GM21576 (cell line): ENCODE results near the gene CASR.

Experiments used
- ATAC-seq: cut with Tn5 transposase; IDR thresholded peaks from one replicate; pipeline ENCODE4 v1.9.1; 2021; ENCODE audit warnings: mild to moderate bottlenecking, moderate library complexity; ENCODE audit not compliant: unreplicated experiment

CASR gene

DNA sequence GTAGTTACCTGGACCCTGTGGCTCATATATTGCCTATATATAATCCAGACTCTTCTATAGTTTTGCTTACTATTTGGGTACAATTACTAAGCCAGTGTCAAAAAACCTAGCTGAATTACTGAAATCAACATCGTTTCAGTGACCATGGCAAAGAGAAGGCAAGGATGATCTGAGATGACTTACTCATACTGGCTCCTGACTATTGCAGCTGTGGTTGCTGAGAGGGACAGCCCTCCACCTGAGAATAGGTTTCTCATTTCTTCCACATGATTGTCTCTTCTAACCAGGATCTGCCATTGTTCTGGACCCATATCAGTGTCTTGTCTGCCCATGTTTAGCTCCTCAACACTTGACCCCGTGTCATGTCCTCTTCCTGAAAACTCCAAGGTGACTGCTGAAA is 30.2 kb downstream of the CASR start:
- ATAC-seq: no peak

DNA sequence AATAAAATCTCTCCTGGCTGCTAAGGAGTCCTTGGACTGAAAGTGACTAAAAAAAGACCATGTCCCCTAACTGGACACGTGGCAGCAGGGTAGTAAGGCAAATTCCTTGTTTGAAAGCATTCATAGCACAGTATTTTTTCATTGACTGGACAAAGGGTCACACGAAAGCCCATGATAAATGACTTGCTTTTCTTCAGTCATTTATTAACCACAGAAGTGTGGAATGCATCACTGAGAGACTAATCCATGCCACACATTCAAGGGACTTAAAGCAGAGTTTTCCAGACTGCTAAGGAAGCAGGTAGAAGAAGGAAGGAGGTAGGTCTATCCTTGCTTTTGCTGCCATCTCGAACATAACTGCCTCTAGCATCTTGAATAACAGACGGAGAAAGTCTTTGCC is 31.2 kb downstream of the CASR start:
- ATAC-seq: no peak

DNA sequence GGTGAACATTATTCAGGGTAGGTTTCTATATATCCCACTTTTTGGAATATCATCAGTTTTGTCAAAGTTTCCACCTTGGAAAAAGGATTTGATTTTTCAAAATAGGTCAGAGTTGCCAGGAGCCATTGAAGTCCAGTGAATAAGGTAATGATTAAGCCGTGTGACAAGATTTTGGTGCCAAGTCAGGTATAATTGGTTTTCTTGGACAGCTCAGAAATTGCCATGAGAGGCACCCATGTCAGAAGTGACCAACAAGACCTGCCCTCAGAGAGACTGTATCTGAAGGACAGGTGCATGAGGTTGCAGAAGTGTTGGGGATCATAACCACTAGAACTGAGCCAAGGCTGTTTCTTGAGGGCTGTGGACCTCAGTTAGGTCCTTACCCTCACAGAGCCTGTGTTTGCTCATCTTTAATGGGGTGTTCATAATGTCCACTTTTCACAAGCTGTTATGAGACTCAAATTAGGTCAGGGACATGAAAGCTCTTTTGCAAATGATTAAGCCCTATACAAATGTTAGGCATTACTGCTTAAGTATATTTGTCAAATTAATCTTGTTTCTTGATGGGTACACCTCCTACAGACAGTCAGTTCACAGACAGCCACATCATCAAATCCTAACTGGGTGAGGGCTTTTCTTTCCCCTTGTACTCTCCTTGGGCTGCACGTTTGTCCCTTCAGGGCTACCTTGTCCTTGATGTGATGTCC is 32.3 kb downstream of the CASR start:
- ATAC-seq: no peak

DNA sequence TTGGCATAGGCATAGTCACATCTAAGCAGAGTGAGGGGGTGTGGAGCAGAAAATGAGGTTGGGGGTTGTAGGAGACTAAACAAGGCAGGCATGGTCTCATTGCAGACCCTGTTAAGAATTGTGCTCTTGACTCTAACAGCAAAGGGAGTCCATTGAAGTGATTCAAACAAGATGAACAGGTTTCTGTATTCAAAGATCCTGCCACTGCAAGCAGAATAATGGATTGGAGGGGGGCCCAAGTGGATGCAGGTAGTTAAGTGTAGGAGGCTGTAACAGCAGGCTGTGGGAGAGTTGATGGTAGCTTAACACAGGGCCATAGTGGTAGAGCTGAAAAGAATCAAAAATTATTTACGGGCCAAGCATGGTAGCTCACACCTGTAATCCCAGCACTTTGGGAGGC is 34.4 kb downstream of the CASR start:
- no peak for ATAC-seq

DNA sequence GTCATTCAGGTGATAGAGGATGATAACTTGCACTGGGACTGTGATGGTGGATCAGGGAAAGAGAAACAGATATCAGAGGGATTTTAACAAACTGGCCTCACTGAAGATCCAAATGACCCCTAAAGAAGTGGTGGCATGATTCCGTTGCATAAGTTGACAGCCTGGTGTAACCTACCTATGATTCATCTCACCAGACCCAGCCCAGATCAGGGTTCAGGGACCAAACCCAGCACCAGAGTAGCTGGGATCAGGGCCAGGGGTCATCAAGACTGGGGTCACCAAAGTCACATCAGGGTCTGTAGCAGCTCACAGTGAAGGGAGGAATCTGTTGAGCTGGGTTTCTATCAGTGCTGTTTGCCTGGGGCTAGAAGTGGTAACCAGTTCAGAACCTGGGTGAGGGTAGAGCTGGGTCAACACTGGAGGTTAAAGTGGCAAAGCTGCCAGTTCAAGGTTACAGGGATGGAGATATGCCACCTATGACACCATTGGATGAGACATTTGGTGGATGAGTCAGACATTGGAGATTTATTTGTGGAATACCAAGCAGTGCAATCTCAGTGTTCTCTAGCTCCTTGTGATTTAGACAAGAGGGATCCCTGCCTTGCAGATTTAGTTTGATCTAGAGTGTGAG is 35.9 kb downstream of the CASR start:
- no peak for ATAC-seq

DNA sequence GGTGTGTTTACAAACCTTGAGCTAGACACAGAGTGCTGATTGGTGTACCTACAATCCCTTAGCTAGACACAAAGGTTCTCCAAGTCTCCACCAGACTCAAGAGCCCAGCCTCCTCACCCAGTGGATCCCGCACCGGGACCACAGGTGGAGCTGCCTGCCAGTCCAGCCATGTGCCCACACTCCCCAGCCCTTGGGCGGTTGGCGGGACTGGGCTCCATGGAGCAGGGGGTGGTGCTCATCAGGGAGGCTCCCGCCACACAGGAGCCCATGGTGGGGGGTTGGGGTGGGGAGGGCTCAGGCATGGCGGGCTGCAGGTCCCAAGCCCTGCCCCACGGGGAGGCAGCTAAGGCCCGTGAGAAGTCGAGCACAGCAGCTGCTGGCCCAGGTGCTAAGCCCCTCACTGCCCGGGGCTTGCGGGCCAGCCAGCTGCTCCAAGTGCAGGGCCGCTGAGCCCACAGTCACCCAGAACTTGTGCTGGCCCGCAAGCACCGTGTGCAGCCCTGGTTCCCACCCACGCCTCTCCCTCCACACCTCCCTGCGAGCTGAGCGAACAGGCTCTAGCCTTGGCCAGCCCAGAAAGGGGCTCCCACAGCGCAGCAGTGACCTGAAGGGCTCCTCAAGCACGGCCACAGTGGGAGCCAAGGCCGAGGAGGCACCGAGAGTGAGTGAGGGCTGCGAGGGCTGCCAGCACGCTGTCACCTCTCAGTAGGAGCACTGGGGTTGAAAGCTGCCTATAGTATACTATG is 43.7 kb downstream of the CASR start:
- no peak for ATAC-seq

DNA sequence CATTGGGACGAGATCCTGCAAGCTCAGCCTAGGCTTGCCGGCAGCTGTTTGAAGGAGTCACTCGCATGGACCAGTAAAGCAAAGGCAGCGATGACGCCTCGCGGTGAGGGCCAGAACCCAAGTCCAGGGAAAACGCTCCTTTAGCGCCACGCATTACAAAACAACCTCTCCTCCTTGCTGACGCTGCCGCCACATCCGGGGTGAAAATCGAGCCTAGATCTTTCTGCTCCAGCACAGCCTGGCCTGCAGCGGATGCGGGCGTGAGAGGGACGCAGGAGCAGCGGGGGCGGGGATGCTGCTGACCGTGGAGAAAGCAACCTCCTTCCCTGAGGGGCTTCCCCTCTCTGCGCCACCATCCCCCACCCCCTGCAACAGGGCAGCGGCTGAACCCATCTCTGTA is 46.7 kb downstream of the CASR start:
- no peak for ATAC-seq

DNA sequence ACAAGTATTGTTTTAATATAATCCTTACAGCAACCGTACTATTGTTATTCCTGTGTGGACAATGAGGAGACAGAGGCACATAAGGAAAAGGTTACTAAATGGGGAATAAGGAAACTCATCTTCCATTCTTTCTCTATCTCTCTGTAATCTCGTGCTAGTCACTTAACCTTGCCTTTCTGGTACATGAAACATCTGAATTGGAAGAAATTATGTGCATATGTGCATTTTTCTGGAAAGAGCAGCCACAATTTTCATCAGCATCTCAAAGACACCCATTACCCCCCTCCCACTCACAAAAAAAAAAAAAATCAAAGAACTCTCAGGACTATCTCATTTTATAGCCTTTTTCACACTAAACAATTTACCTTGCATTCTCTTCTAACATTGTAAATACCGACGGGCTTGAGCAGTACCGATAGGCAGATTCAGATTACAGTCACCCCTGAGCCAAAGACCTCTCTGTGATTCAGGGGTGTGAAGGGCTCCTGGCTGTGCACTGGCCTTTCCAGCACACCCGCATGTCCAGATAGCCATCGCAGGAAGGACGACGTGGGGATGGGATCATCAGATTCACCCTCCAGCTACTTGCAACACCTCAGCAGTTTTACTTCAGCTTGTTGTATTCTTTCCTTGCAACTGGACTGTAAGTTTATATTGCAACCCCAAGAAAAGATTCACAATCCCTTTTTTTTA is 48.1 kb downstream of the CASR start:
- ATAC-seq: no peak

DNA sequence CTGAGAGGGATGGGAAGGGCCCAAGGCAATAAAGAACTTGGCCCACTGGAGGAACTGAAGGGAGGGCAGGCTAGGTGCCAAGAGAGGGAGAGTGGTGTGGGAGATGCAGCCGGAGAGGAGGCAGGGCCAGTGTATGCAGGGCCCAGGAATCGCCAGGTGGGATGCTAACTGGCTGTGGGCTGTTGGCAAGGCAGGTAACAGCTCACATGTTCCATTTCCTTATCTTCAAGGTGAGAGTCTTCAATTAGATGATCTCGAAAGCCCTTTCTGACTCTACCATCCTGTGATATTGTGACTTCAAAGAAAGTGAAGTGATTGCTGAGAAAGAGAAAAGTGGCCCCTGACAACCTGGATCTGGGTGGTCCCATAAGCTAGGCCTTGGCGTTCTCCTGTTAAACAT is 49.0 kb downstream of the CASR start:
- no peak for ATAC-seq

DNA sequence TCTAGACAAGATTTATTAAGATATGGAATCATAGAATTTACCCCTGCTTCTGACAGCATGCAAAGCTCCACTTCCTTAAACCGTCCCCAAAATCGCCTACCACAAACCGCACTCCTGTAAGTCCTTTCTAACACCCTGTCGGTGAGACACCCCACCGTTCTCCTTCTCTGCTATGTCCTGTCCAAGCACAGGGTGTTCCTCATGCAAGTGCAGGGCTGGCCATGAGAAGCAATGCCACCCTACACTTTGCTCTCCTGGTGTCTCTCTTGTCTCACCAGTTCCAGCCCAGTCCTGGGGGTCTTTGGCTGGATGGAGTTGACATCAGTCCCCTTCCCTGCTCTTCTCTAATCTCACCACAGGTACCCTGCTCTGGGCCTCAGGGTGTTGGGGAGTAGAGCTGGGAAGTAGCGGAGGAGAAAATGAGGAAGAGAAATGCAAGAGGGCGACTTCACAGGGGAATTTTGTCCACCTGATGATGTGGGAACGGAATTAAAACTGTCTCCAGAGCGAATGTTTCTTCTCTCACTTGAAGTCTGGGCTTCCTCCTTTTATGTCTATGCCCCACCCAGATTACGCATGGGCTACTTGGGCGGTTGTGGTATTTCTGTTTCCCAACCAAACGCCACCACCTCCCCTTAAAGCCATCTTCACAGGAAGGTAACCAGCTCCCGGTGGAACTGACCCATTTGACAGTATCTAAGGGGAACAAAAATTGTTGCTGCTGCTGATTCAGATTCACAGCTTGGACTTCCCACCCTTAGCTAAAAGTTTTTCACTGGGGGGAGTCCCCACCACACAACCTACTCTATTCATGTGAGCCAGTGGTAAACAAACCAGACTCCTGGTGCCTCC is 49.9 kb downstream of the CASR start:
- ATAC-seq: peak; percentile 76

DNA sequence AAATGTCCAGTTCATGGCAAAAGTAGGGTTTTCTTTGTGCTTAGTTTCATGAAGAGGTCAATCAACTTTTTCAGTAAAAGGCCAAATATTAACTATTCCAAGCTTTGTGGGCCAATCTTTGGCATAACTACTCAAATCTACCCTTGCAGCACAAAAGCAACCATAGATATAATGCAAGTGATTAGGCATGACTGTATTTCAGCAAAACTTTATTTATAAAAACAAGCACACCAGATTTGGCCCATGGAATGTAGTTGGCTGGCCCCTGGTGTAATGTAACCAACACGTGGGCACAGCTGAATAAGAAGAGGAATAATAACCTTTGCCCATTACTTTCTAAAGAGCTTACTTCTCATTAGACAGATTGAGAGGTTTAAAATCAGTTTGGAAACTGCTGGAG is 50.6 kb downstream of the CASR start:
- ATAC-seq: no peak

DNA sequence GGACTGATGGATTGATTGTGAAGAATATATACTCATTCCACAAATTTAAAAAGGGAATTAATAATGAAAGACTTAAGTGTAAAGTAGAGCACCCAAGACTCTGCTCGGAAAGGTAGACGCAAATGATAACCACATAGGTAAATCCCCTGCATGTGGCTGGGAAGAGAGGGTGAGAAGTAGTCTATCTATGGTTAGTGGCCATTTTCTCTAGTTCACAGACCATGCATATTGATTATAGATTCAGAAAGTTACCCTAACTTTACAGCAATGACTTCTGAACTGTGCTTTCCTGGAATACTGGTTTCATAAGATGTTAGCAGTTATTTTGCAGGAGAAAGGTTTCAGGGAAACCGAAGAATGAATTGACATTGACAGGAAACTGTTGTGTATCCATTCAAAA is 51.7 kb downstream of the CASR start:
- no peak for ATAC-seq

DNA sequence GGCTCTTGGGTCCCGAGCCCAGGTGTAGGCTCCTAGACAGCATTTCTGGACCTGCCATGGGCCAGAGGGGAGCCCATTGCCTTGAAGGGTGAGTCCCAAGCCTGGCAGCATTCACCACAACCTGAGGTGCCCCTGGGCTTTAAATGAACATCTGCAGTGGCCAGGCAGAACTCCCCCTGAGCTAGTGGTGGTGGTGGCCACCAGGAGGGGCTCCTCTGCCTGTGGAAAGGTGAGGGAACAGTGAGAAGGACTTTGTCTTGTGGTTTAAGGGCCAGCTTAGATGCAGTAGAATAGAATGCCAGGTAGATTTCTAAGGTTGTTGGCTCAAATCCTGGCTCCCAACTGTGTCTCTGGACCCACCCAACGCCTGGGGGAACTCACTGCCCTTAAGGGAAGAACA is 55.6 kb downstream of the CASR start:
- no peak for ATAC-seq

DNA sequence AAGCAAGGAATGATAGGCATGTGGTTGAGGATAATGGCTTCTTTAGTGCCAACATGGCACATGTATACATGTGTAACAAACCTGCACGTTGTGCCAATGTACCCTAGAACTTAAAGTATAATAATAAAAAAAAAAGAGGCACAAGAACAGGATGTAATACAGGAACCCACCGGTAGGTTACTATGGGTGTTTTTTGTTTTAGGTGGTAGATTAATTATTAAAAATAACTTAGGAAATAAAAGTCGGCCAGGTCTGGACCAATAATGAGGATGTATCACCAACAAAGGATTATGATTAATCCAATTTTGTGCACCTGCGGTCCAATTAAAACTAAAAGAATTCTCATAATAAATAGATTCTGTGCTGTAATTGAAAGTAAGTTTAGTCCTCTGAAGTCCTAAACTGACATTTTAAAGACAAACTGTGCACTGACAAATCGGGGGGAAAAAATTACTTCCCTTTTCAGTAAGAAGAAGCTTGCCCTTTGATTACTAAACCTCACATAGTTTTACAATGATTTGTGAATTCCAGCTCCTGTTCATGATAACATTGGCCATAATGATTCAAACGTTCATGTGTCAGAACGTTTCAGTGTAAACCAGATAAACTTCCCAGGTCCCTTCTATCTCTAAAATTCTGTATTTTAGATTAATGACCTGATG is 62.2 kb downstream of the CASR start:
- no peak for ATAC-seq

DNA sequence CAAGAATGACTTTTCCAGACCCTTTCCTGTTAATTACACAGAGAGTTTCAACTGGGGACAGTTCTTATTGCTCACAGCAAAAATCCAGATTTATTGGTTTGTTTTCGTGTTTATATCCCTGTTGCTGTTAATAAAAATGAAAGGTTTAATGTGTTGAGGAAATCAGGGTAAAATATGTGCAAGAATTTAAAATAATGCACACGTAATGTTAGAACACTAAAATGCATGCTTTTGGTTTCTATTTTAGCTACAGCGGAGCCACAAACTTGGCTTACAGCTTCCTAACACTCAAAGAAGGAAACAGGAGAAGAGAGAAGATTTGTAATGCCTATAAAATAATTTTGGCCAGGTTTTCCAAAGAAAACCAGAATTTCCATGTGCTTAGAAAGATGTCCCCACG is 62.7 kb downstream of the CASR start:
- ATAC-seq: no peak

DNA sequence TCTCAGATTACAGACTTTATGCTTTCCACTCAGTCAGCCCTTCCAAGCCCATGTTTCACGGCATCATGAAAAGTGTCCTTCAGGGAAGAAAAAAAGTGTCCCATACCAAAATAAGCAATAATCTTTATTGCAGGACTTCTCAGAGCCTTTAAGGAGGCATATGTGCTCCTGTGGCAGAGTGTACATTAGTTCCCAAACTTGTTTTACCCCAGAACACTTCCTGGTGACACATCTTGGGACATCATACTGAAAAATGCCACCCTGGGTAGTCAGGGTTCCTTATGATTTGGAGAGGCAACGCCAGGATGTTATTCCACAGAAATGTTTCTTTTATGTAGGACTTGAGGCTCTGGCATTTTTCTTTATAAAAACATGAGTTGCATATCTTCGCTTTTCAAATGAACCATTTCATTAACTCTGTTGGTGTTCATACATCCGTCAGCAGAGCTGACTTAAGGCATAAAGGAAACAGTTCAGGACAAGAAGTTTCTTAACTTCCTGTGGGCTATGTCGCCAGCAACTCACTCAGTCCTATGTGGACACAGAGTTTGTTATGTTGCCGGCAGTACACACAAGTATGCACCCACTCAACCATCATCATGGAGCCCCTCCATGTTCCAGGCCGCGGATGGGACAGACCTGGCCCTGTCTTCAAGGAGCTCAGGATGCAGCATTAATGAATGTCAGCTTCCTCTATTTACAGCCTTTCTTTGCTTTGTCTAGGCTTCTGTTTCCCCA is 63.8 kb downstream of the CASR start:
- no peak for ATAC-seq

DNA sequence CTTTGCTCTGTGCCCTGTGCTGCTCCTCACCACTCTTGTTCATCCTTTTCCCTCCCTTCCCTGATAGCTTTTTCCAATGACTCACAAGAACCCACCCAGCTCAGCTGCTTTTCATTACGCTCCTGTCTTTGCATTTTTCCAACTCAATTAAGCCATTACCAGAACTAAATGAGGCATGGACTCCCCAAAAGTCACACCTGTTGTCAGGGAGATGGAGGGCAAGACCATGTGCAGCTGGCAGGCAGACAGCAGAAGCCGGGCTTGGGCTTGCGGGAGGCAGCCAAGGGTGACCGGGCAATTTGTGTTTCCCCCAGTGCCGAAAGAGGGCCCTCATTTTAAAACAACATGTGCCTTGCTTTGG is 64.3 kb downstream of the CASR start:
- no peak for ATAC-seq

DNA sequence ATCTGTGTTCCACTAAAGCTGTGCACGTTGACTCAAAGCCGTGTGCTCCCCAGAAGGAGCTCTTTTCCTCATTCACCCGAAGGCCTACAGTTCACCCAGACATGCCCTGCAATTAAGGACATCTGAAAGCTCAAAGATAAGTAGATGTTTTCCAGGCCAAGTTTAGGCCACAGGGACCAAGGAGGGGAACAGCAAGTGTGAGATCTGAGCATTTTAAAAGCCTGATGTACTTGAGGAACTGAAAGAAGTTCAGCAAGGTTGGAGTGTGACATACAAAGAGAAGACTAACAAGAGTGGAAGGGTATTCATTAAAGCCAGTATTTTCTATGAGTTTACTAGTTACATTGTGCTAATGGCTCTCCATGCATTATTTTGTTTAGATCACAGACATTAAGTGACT is 68.0 kb downstream of the CASR start:
- ATAC-seq: no peak

DNA sequence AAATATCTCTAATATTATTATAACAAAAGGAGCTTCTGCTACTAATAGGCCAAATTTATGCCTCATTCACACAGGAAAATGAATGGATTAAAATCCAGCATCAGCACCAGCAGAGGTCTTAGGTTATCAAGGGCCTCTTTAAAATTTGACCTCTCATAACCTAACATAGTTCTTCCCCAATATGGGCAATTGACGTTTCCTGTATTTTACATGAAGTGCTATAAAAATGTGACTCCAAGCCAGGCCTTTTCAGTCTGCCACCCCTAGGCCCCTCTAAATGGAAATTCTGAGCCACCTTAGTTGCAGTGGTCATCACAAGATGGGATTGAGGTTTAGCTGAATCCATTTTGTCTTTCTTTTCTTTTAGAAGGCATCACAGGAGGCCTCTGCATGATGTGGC is 70.1 kb downstream of the CASR start:
- no peak for ATAC-seq
